Trophoblast cell (in vitro differentiated cells and primary cell): ENCODE results near the gene PKD1.
"Not testable (repeated sequence)": the region's sequence is repeated elsewhere in the genome, so short reads cannot be mapped to it uniquely, and the experiment has no call there.

Source experiments
- DNase-seq, 2 donors: peaks; one replicate each; pipeline ENCODE4 v3.0.0-alpha.2; 2016
- H2AFZ ChIP-seq: 2 replicates; pipeline ENCODE4 v1.6.1; 2013; ENCODE audit warnings: low read length, moderate library complexity, mild to moderate bottlenecking; ENCODE audit not compliant: insufficient read depth, poor library complexity
- H2AK5ac ChIP-seq: 2 replicates; pipeline ENCODE4 v1.6.1; 2013; ENCODE audit warnings: mild to moderate bottlenecking, low read length
- H2BK120ac ChIP-seq: 2 replicates; pipeline ENCODE4 v1.6.1; 2013; ENCODE audit warnings: low read length, mild to moderate bottlenecking, moderate library complexity; ENCODE audit not compliant: insufficient read depth, poor library complexity
- H2BK12ac ChIP-seq: 2 replicates; pipeline ENCODE4 v1.6.1; 2013; ENCODE audit warnings: mild to moderate bottlenecking, low read length, moderate library complexity
- H2BK5ac ChIP-seq: 2 replicates; pipeline ENCODE4 v1.6.1; 2013; ENCODE audit warnings: low read length, low read depth, moderate library complexity, mild to moderate bottlenecking; ENCODE audit not compliant: poor library complexity
- H3K14ac ChIP-seq: 2 replicates; pipeline ENCODE4 v1.6.1; 2013; ENCODE audit warnings: mild to moderate bottlenecking, low read length
- H3K18ac ChIP-seq: 2 replicates; pipeline ENCODE4 v1.6.1; 2013; ENCODE audit warnings: mild to moderate bottlenecking, low read length
- H3K23ac ChIP-seq: 2 replicates; pipeline ENCODE4 v1.6.1; 2013; ENCODE audit warnings: low read length
- H3K27ac ChIP-seq: 2 replicates; pipeline ENCODE4 v1.5.1; 2013; ENCODE audit warnings: low read depth, mild to moderate bottlenecking, inconsistent platforms, low read length, moderate library complexity
- H3K27me3 ChIP-seq: 2 replicates; pipeline ENCODE4 v1.6.1; 2013; ENCODE audit warnings: inconsistent platforms, mild to moderate bottlenecking, low read length, moderate library complexity; ENCODE audit not compliant: insufficient read depth
- H3K36me3 ChIP-seq, 2 experiments: 1 replicate in 1 of 2; 2 replicates in 1 of 2; pipeline ENCODE4 v1.6.1; 2013; ENCODE audit warnings: low read length in 2 of 2, mild to moderate bottlenecking in 2 of 2, moderate library complexity in 1 of 2; ENCODE audit not compliant: insufficient read depth in 2 of 2, control insufficient read depth in 1 of 2
- H3K4ac ChIP-seq: 2 replicates; pipeline ENCODE4 v1.6.1; 2013; ENCODE audit warnings: low read depth, mild to moderate bottlenecking, low read length, moderate library complexity
- H3K4me1 ChIP-seq, 2 experiments: 1 replicate in 1 of 2; 2 replicates in 1 of 2; pipeline ENCODE4 v1.6.1; 2013; ENCODE audit warnings: low read length in 2 of 2, mild to moderate bottlenecking in 2 of 2, moderate library complexity in 1 of 2; ENCODE audit not compliant: insufficient read depth in 2 of 2, control insufficient read depth in 1 of 2
- H3K4me2 ChIP-seq: 2 replicates; pipeline ENCODE4 v1.6.1; 2013; ENCODE audit warnings: inconsistent platforms, mild to moderate bottlenecking, low read length, moderate library complexity
- H3K4me3 ChIP-seq: 2 replicates; pipeline ENCODE4 v1.5.1; 2013; ENCODE audit warnings: mild to moderate bottlenecking, low read depth, low read length, inconsistent platforms
- H3K79me1 ChIP-seq: one replicate; pipeline ENCODE4 v1.6.1; 2013; ENCODE audit warnings: low read length
- H3K79me2 ChIP-seq: 2 replicates; pipeline ENCODE4 v1.6.1; 2013; ENCODE audit warnings: low read length, mild to moderate bottlenecking; ENCODE audit not compliant: control insufficient read depth, insufficient read depth, poor library complexity
- H3K9ac ChIP-seq: 2 replicates; pipeline ENCODE4 v1.6.1; 2013; ENCODE audit warnings: mild to moderate bottlenecking, low read length
- H3K9me3 ChIP-seq: 2 replicates; pipeline ENCODE4 v1.6.1; 2013; ENCODE audit warnings: low read depth, mild to moderate bottlenecking, control low read depth, inconsistent platforms, low read length; ENCODE audit not compliant: insufficient read depth
- H4K12ac ChIP-seq: 2 replicates; pipeline ENCODE4 v1.6.1; 2013; ENCODE audit warnings: low read depth, mild to moderate bottlenecking, low read length, moderate library complexity
- H4K8ac ChIP-seq: 2 replicates; pipeline ENCODE4 v1.6.1; 2013; ENCODE audit warnings: low read depth, mild to moderate bottlenecking, low read length, moderate library complexity
- H4K91ac ChIP-seq: one replicate; pipeline ENCODE4 v1.6.1; 2013; ENCODE audit warnings: low read depth, mild to moderate bottlenecking, low read length, moderate library complexity
- WGBS: extraction: QIAGEN DNeasy Blood & Tissue Kit; methylation state at CpG from one replicate; pipeline ENCODE4 v1.1.7; 2013; ENCODE audit warnings: missing lambda C conversion rate; ENCODE audit not compliant: insufficient read length, insufficient coverage; ENCODE audit errors: extremely low coverage; 5-methylcytosine and 5-hydroxymethylcytosine counted together

The PKD1 gene

GRCh38 chr16:2116428-2116827 lies 19.3 kb downstream of the PKD1 start:
- H4K8ac ChIP-seq, H4K12ac ChIP-seq, H2BK12ac ChIP-seq, DNase-seq, H3K27ac ChIP-seq, H2AK5ac ChIP-seq, H3K4ac ChIP-seq, H3K9ac ChIP-seq, H2BK120ac ChIP-seq, H3K27me3 ChIP-seq, H3K14ac ChIP-seq, H3K4me2 ChIP-seq, H2AFZ ChIP-seq, H3K79me1 ChIP-seq, H3K23ac ChIP-seq, H3K4me1 ChIP-seq, H4K91ac ChIP-seq, H3K4me3 ChIP-seq, H3K9me3 ChIP-seq, H2BK5ac ChIP-seq, H3K79me2 ChIP-seq, H3K18ac ChIP-seq: not testable (repeated sequence)
- peaks cover 17 to 30% of the 10 kb centered on the region in 2 experiments for H3K36me3 ChIP-seq
- WGBS = no CpG with 5 or more reads among the region's 24 CpGs

DNA sequence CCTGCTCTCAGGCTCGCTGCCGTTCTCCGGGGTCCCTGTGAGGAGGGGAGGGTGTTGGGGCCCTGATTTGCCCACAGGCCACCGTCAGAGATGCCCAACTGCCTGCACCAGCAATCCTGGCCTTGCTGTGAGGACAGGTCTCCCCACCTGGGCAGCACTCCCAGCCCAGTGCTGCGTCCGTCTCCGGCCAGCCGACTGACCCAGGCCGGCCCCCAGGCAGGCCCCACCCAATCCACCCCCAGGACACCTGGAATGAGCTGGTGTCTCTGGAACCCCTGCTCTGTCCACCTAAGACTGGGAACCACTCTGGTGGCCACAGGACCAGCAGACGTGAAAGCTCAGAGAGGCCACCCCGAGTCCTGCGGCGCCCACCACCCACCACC lies 20.1 kb downstream of the PKD1 start:
- no peak overlapping the region for H4K91ac ChIP-seq
- H3K27ac ChIP-seq = no peak overlapping the region
- H2BK120ac ChIP-seq = no peak overlapping the region
- no peaks in the 10 kb centered on the region for H3K79me2 ChIP-seq
- no peak overlapping the region for H4K8ac ChIP-seq
- H2BK12ac ChIP-seq = no peak overlapping the region
- H4K12ac ChIP-seq = no peak overlapping the region
- H3K9ac ChIP-seq = no peak overlapping the region
- H3K4me3 ChIP-seq = no peak overlapping the region
- no peak for DNase-seq
- H3K27me3 ChIP-seq = no peaks in the 10 kb centered on the region
- no peak overlapping the region for H2AFZ ChIP-seq
- H3K23ac ChIP-seq = no peak overlapping the region
- no peaks in the 10 kb centered on the region for H3K4me1 ChIP-seq
- H3K36me3 ChIP-seq = peaks cover 25 to 38% of the 10 kb centered on the region in 2 experiments
- no peak overlapping the region for H2BK5ac ChIP-seq
- no peak overlapping the region for H3K18ac ChIP-seq
- WGBS = no CpG with 5 or more reads among the region's 13 CpGs
- no peak overlapping the region for H3K4me2 ChIP-seq
- H3K14ac ChIP-seq = no peak overlapping the region
- no peak overlapping the region for H2AK5ac ChIP-seq
- H3K9me3 ChIP-seq = no peaks in the 10 kb centered on the region
- H3K79me1 ChIP-seq = no peaks in the 10 kb centered on the region
- H3K4ac ChIP-seq = no peak overlapping the region

DNA sequence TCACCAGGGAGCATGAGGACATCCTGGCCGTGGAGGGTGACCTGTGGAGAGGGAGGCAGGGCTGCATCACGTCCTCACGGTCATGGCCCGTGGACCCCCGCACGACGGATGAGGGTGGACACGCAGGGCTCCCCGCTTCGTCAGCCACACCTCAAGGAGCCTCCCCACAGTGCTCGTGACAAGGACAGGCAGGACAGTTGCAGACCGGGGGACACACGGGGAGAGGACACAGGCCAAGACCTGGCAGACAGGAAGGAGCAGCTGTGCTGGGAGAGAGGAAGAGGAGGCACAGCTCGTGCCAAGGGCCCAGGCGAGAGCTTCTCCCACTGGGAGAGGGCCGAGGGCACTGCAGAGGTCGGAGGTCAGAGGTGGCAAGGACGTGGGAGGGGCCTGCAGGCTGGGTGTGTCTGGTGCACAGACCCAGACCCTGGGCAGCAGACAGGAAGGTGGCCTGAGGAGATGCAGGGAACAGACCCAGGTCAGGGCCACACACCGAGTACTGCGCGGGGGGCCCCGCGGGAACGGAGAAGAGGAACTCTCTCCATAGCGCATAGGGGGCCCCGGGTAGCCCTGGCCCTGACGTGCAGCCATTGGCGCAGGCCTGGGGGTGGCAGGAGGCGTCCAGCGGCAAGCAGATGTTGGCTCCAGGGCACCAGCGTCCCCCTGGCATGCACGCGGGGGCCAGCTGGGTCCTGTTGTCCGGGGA lies 20.7 kb downstream of the PKD1 start:
- not testable (repeated sequence) for H3K4me1 ChIP-seq, H3K4me2 ChIP-seq, H3K4me3 ChIP-seq, H2BK12ac ChIP-seq, H3K27me3 ChIP-seq, H3K18ac ChIP-seq, H3K79me2 ChIP-seq, H3K9ac ChIP-seq, H3K79me1 ChIP-seq, H4K12ac ChIP-seq, H3K9me3 ChIP-seq, H2BK120ac ChIP-seq, H4K8ac ChIP-seq, H3K4ac ChIP-seq, DNase-seq, H2AK5ac ChIP-seq, H3K23ac ChIP-seq, H2BK5ac ChIP-seq, H3K14ac ChIP-seq, H2AFZ ChIP-seq, H3K27ac ChIP-seq, H4K91ac ChIP-seq
- H3K36me3 ChIP-seq = peaks cover 31 to 44% of the 10 kb centered on the region in 2 experiments
- WGBS = no CpG with 5 or more reads among the region's 34 CpGs

GRCh38 chr16:2114225-2114624 lies 21.5 kb downstream of the PKD1 start:
- H3K9me3 ChIP-seq, H3K14ac ChIP-seq, H2BK12ac ChIP-seq, H3K4me1 ChIP-seq, H3K18ac ChIP-seq, H4K8ac ChIP-seq, H2BK5ac ChIP-seq, H3K4ac ChIP-seq, H3K4me3 ChIP-seq, H2AFZ ChIP-seq, H3K9ac ChIP-seq, H4K12ac ChIP-seq, H2AK5ac ChIP-seq, H3K79me2 ChIP-seq, DNase-seq, H3K27ac ChIP-seq, H3K79me1 ChIP-seq, H3K4me2 ChIP-seq, H3K23ac ChIP-seq, H2BK120ac ChIP-seq, H3K27me3 ChIP-seq, H4K91ac ChIP-seq: not testable (repeated sequence)
- no CpG with 5 or more reads among the region's 26 CpGs for WGBS
- H3K36me3 ChIP-seq = peaks cover 39 to 52% of the 10 kb centered on the region in 2 experiments
